GM10248 (cell line): ENCODE measurements around the gene LIPG.
"Not testable (repeated sequence)": the region's sequence is repeated elsewhere in the genome, so short reads cannot be mapped to it uniquely, and the experiment has no call there.

Experiments
- CTCF ChIA-PET: fragments of 300-600 bp; sonication (Branson Sonifier 250); formaldehyde crosslinking; extraction: SDS; loops from one replicate; lab custom pipeline; 2021; ENCODE audit warnings: antibody characterized with exemption; lab: Yijun Ruan, JAX
- POLR2A ChIA-PET: fragments of 350-650 bp; sonication (Branson Sonifier 250); formaldehyde crosslinking; extraction: SDS; loops from one replicate; lab custom pipeline; 2020; ENCODE audit warnings: antibody characterized with exemption; lab: Yijun Ruan, JAX
- DNase-seq: peaks from one replicate; pipeline ENCODE4 v3.0.0; 2012; ENCODE audit errors: extremely low spot score
- CTCF ChIP-seq: IDR thresholded peaks from 2 replicates; pipeline ENCODE4 v1.5.1; 2012; ENCODE audit warnings: mild to moderate bottlenecking, low read depth; ENCODE audit errors: extremely low read depth, missing control alignments, control extremely low read depth

Gene LIPG

GRCh38 chr18:49580279-49580678, 18.4 kb downstream of the LIPG start:
- POLR2A ChIA-PET: no interaction called here
- CTCF ChIA-PET: no interaction called here
- DNase-seq: no peak
- TF ChIP-seq CTCF: no peak

- ChIA-PET POLR2A (no interaction called here), CTCF (no interaction called here)
- DNase-seq: no peak
- TF ChIP-seq CTCF: no peak
Measured at GRCh38 chr18:49581371-49581770, 19.5 kb downstream of the LIPG start.

GRCh38 chr18:49582579-49582978, 20.7 kb downstream of the LIPG start:
- TF ChIP-seq CTCF: no peak
- ChIA-PET POLR2A (no interaction called here), CTCF (interaction anchor here (1.6 kb wide), 1 partner anchor 12 kb away, joined by 4 read pairs; no protein-coding TSS in a partner anchor)
- no peak for DNase-seq

- ChIA-PET POLR2A (no interaction called here), CTCF (no interaction called here)
- DNase-seq: no peak
- no peak for TF ChIP-seq CTCF
Measured at GRCh38 chr18:49584394-49584793, 22.5 kb downstream of the LIPG start.

GRCh38 chr18:49584951-49585350, 23.1 kb downstream of the LIPG start:
- CTCF ChIA-PET, DNase-seq, POLR2A ChIA-PET: not testable (repeated sequence)

- ChIA-PET POLR2A (no interaction called here), CTCF (no interaction called here)
- no peak for TF ChIP-seq CTCF
- no peak for DNase-seq
Measured at GRCh38 chr18:49585781-49586663, 24.2 kb downstream of the LIPG start.

GRCh38 chr18:49588171-49588570, 26.3 kb downstream of the LIPG start:
- TF ChIP-seq CTCF: no peak
- no peak for DNase-seq
- POLR2A ChIA-PET: no interaction called here
- CTCF ChIA-PET: no interaction called here
